Measurements from ENCODE around the gene DTNBP1.

DTNBP1 gene

DNA sequence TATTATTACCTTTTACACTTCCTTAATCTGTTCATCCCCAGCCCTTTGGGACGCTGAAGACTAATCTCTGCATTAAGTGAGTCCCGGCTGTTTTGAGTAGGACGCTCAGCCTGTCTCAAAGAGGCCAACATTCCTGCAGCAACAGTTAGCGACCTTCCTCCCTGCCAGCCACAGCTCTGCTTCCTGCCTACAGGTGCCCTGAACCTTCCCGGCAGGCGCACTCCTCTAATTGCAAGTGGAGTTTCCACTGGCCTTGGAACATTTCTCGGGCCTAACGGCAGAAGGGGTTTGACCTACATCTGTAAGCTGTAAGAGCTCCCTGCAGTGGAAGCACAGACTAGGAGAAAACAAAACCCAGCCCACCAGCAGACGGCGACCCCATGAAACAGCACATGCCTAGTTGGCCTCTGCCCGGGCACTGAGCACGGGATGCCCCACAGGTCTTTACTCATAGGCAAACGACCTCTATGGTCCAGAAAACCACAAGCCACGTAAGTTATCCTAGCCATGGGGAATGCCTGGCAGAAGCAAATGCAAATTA is 137.9 kb downstream of the DTNBP1 start:
- DNase-seq (ENCODE audit: low read depth), result no peak
- TF ChIP-seq, protein P1, sequence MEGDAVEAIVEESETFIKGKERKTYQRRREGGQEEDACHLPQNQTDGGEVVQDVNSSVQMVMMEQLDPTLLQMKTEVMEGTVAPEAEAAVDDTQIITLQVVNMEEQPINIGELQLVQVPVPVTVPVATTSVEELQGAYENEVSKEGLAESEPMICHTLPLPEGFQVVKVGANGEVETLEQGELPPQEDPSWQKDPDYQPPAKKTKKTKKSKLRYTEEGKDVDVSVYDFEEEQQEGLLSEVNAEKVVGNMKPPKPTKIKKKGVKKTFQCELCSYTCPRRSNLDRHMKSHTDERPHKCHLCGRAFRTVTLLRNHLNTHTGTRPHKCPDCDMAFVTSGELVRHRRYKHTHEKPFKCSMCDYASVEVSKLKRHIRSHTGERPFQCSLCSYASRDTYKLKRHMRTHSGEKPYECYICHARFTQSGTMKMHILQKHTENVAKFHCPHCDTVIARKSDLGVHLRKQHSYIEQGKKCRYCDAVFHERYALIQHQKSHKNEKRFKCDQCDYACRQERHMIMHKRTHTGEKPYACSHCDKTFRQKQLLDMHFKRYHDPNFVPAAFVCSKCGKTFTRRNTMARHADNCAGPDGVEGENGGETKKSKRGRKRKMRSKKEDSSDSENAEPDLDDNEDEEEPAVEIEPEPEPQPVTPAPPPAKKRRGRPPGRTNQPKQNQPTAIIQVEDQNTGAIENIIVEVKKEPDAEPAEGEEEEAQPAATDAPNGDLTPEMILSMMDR (IDR thresholded peaks at IDR 0.05; ENCODE audit: low read depth, low read length, missing control alignments), result no peak
- H3K4me3 ChIP-seq (ENCODE audit: low read depth, low read length), result no peak overlapping the region

DNA sequence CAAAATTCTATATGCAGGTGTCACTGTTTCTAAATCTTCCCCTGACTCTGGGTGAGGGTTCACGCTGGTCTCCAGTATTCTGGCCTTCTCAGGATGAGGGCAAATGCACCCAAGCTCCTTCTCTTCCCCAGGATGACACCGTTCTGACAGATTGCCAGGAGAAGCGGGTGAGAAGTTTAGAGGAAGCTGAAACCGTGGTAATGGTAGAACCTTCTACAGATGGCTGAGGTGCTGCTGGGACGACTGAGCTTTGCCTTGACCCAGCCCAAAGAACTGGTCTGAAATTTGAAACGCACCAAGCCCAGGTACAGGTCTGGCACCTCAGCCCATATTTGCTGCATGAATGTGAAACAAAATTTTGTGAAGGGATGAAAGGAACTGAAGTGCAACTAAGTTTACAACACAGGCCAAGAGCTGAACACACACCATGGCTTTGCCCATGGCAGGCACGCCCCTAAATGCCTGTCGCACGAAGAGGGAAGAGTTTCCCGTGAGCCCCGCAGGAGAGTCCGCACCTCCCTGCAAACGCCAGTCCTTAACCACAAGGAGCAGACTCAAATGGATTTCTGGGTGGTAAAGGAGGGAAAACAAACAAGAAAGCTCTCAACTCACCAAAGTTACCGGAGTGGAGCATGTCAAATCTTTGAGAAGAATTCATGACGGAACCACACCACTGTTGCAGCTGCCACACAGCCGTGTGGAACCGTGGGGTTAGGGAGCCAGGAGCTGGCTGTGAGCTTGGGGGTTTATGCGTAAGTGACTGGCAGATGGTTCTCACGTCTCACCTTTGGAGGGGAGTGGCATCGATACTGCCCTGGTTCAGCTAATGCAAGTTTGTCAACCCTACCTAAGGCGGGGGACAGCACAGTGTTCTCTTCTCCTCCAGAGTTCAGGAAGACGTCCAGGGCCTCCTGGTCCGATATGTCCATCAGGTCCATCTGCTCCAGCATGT is 138.9 kb downstream of the DTNBP1 start:
- TF ChIP-seq, protein P1 (IDR thresholded peaks at IDR 0.05; ENCODE audit: low read depth, low read length, missing control alignments), result no peak
- no peak overlapping the region for H3K4me3 ChIP-seq (ENCODE audit: low read depth, low read length)
- DNase-seq (ENCODE audit: low read depth), result no peak

DNA sequence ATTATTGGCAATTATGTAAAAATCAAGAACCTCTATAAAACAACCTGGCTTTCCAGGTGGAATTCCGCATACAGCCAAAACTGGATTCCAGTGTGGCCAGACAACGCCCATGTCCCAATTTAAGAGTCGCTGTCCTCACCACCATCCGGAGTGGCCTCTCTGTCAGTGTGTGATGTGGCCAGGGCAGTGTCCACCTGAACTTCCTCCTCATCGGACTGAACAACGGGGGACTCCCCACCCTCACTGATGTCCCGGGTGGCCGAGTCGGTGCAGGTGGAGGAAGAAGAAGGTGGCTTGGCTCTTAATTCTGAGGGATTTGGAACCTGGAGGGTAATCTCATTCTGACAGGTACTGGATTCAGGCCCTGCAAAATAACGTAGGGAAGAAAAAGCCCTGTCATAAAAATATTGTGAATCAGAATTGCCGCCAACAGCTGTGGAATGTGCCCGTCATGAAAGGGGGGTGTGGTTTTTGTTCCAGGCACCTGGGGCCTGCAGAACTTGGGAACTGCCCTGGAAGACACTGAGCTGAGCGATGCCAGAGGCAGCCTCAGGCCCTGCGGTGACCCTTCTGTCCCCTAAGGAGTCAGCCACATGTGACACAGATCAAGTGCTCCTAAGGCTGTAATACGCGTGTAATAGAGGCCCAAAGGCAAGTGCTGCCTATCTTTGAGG is 139.8 kb downstream of the DTNBP1 start:
- no peak for DNase-seq (ENCODE audit: low read depth)
- no peak overlapping the region for H3K4me3 ChIP-seq (ENCODE audit: low read depth, low read length)
- TF ChIP-seq, protein P1 (IDR thresholded peaks at IDR 0.05; ENCODE audit: low read depth, low read length, missing control alignments), result no peak

DNA sequence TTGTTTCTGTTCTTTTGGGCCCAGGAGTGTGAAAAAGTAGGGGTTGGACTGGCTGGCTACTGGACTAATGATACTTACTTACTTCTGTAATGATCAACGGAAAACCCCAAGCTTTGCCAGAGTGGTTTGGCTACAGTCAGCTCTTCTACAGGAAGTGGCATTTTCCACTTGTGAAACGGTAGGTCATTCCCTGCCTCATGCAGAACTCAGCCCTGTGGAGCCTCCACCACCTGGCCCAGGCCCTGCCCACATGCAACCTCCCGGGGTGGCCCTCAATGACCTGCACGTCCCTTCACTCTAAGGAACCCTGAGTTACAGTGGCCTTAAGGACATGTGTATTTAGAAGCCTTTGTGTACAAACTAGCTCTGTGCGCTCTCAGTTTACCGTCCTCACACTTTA is 140.4 kb downstream of the DTNBP1 start:
- DNase-seq (ENCODE audit: low read depth), result no peak
- TF ChIP-seq, protein P1 (IDR thresholded peaks at IDR 0.05; ENCODE audit: low read depth, low read length, missing control alignments), result no peak

DNA sequence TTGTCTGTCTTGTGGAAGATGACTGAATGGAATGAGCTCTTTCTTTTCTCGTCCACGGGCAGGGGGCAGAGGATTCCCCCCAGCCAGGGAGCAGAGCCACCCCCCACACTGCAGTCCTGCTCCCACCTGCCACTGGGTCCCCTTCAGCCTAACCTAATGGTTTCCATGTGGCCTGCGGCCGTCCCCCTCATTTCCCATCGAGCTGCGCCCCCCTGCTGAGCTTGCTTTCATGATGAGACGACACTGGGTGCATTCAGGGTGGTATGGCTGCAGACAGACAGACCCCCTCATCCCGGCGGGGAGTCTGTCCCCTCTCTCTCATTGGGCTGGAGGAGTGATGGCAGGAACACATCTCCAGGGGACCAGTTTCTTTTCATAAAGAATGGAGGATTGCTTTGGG is 140.8 kb downstream of the DTNBP1 start:
- DNase-seq (ENCODE audit: low read depth), result no peak
- TF ChIP-seq, protein P1 (IDR thresholded peaks at IDR 0.05; ENCODE audit: low read depth, low read length, missing control alignments), result no peak
- H3K4me3 ChIP-seq (ENCODE audit: low read depth, low read length), result no peak overlapping the region

More for the DNA sequence above, 140.4 kb downstream of the DTNBP1 start:
- H3K4me3 ChIP-seq (ENCODE audit: low read depth, low read length), result no peak overlapping the region

DNA sequence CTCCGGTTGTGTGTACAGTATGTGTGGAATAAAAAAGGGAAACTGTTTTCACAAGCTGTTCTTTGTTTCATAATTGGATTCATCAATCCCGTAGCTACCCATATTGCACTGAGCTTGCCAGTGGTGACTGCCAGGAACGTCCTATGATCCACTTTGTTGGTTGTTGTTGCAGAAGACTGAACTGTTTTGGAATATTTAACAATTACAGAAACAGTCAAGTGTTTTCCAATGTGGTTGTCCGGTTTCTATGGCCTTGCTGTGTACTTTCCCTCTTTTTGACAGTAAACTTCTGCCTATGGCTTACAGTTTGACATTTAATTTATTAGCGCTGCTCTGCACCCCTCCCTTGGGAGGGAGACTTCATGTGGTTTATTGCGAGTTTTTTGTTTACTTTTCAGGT is 141.2 kb downstream of the DTNBP1 start:
- TF ChIP-seq, protein P1 (IDR thresholded peaks at IDR 0.05; ENCODE audit: low read depth, low read length, missing control alignments), result no peak
- H3K4me3 ChIP-seq (ENCODE audit: low read depth, low read length), result no peak overlapping the region
- DNase-seq (ENCODE audit: low read depth), result no peak

All from GM12864 (cell line).